Measurements from ENCODE around the gene WBP1L.
"Not testable (repeated sequence)": the region's sequence is repeated elsewhere in the genome, so short reads cannot be mapped to it uniquely, and the experiment has no call there.

Gene WBP1L

GRCh38 chr10:102850025-102850518, 106.3 kb downstream of the WBP1L start:
- DNase-seq, result no peak

GRCh38 chr10:102853237-102853636, 109.5 kb downstream of the WBP1L start:
- not testable (repeated sequence) for DNase-seq

GRCh38 chr10:102855731-102856436, 112.1 kb downstream of the WBP1L start:
- DNase-seq, result not testable (repeated sequence)

- no peak for DNase-seq
Observed at GRCh38 chr10:102856758-102857424, 113.1 kb downstream of the WBP1L start.

- DNase-seq, result no peak
Observed at GRCh38 chr10:102859911-102860310, 116.2 kb downstream of the WBP1L start.

- DNase-seq, result no peak
Observed at GRCh38 chr10:102863660-102864059, 119.9 kb downstream of the WBP1L start.

- DNase-seq, result no peak
Observed at GRCh38 chr10:102865620-102866019, 121.9 kb downstream of the WBP1L start.

All from CD4-positive, alpha-beta T cell treated with Interleukin-4 for 4 hours (primary cell).